Cardiac fibroblast (primary cell): ENCODE results near the gene COL27A1.
A peak's percentile ranks its signal among the peaks of the same experiment; 100 is the strongest.

Source experiments
- DNase-seq, 2 donors: peaks; one replicate each; pipeline versions ENCODE4 v3.0.0 to v3.0.0-alpha.2; 2010; ENCODE audit warnings: low read depth in 2 of 2
- H3K4me3 ChIP-seq, 2 donors: replicated peaks in 1 of 2; 1 replicate in 1 of 2; 2 replicates in 1 of 2; pipeline ENCODE4 v1.5.1; 2011; ENCODE audit warnings: low read depth in 2 of 2, low read length in 2 of 2, mild to moderate bottlenecking in 2 of 2, moderate library complexity in 1 of 2
- CTCF ChIP-seq: IDR thresholded peaks from one replicate; pipeline ENCODE4 v1.5.1; 2011; ENCODE audit warnings: low read depth, mild to moderate bottlenecking, low read length, inconsistent platforms

The COL27A1 gene

DNA sequence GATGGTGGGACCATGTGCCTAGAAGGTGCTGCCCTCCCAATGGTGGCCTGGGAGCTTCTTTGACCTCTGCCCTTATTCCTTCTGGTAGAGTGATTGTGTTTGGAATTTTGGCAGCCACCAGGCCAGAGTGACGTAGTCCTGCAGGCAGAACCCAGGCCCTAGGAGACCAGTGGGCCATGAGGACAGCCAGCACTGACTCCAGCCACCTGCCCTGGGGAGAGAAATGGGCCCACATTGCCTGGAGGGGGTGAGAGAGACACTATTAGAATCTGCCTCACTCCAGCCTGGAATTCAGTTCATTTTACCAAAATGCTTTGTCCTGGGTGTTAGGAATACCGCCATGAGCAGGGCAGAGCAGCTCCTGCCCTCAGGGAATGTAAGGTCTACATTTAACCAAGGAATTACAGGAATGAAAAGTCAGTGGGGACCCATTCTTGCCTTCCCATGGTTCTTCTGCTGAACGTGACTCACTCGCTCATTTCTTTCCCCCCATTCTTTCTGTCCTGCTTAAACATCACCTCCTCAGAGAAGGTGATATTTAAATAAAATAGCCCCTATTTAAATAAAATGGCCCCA is 5.5 kb upstream of the COL27A1 start:
- no peak for TF ChIP-seq CTCF
- no peak for DNase-seq
- no peak overlapping the region for H3K4me3 ChIP-seq

DNA sequence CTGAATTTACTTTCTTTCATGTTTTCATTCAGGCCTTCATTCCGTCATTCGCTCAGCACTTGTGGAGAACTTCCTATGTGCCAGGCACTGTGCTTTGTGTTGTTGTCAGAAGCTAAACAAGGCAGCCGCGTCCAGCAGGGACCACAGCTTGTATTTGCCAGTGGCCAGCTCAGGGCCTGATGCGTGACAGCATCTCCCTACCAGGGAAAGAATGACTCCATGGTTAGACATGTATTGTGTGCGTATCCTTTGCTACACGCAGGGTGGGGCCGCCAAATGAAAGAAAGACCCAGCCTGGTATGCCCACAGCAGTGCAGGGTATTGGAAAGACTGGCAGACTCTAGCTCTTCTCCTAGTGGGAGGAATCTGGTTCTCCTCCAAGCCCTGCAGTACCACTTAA is 4.7 kb upstream of the COL27A1 start:
- no peak for TF ChIP-seq CTCF
- DNase-seq: no peak
- no peak overlapping the region for H3K4me3 ChIP-seq

DNA sequence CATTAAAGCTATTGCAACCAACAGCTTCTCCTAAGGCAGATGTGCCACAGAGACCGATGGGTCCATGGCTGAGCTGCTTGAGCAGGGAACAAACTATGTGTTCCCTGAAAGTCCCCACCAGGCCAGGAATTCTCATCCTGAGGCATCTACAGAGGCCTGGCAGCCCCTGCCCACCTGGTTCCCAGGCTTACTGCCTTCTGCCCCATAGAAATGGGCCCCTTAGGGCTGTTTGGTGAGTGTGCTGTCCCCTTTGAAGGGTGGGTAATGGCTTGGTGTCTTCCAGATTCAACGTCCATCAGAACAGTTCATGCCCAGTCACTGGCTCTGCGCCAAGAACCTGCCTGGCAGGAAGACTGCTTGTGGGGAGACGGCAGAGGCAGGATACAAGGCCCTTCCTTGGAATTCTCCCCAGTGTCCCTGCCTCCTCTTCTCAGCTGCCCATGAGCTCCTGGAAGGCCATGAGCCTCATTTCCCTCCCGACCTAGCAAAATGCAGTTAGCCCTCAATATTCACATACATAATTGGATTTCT is 3.8 kb upstream of the COL27A1 start:
- H3K4me3 ChIP-seq: no peak overlapping the region
- no peak for TF ChIP-seq CTCF
- no peak for DNase-seq

DNA sequence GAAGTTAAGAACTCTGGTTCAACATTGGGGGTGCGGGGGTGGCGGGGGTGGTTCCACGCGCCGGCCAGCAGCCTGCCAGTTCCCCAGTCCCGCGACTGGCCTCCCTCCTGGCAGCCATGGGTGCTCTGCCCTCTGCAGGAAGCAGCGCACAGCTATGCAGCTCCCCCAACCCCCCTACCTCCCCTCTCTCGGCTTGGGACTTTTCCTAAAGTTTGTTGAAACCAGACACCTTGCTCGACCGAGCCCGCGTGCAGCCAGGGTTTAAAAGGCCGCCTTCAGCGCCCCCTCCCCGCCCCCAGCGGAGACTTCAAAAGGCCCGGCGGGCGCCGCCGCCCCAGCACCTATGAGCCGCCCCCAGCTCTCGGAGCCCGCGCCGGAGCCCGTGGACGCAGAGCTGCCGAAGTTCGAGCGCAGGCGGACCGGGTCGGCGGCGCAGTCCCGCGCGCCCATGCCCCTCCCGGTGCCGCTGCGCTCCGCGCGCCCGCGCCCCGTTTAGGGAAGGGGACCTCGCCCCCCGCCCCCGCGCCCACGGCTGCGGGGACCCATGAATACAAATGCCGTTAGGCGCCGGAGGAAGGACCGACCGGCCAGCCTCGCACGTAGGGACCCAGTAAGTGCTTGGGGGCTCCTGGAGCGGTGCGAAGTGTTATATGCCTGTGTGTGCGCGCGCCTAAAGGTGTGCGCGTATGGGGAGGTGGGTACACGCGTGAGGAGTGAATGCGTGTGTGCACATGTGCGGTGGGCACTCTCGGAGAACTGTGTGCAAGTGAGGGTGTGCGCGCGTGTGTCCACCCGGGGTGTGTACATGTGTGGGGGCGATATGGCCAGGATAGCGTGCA is 1.4 kb upstream of the COL27A1 start:
- peak overlapping the region in 1 of 2 donors; percentile 22 for H3K4me3 ChIP-seq

DNA sequence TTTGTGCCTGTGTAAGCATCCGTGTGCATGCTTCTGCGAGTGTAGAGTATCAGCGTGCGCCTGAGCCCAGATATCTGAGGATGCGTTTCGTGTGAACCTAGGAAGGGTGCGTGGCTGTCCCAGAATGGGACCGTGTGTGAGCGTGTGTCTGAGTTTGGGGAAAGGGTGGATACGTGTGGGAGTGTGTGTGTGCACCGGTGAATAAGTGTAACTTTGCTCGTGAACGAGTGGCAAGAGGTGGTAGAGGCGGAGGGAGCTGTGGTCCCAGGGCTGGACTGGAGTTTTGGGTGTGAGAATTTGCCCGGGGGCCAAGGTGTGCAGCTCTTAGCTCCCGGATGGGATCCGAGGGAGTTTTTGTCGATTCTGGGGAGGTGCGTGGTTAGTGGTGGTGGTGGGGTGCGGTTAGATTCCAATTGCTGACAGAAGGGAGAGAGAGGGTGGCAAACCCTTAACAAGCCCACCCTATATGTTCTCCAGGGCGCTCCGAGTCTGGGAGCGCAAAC is 686 bp upstream of the COL27A1 start:
- TF ChIP-seq CTCF: no peak
- no peak for DNase-seq
- H3K4me3 ChIP-seq: peak overlapping the region in 1 of 2 donors; percentile 17

More for the DNA sequence above, 1.4 kb upstream of the COL27A1 start:
- peak in 1 of 2 donors; percentile 33 for DNase-seq
- TF ChIP-seq CTCF: peak; percentile 31

- no peak for TF ChIP-seq CTCF
- DNase-seq: peak in 1 of 2 donors; percentile 51
- peak overlapping the region; percentile 64 to 66 for H3K4me3 ChIP-seq
These were observed 789 bp downstream of the COL27A1 start for GRCh38 chr9:114155995-114156656.
